DMS 273 (cell line): ENCODE data around the gene SDK2.

Experiments used
- DNase-seq: peaks from one replicate; lab custom pipeline; 2025; ENCODE audit not compliant: unreplicated experiment; lab: John Stamatoyannopoulos, UW

SDK2 gene

DNA sequence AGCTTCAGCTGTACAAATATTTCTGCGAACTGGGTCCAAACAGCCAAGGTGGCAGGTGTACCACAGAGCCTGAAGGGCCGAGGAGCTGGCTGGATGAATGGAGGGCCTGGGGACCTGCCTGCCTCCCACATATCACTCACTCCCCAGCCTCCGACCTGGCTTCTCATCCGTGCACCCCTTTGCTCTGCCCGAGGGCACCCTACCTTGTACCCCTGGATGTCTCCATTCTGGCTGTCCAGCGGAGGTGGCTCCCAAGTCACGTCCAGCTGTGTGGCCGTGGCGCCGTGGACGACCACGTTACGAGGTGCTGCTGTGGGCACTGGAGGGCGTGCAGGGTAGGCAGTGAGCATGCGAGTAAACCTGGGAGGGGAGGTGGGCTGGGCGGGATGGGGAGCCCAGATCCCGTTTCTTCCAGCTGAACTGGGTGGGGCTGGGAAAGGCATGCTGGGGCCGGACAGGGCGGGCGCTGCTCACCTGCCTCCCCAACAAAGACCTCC lies 265.2 kb downstream of the SDK2 start:
- DNase-seq: no peak

DNA sequence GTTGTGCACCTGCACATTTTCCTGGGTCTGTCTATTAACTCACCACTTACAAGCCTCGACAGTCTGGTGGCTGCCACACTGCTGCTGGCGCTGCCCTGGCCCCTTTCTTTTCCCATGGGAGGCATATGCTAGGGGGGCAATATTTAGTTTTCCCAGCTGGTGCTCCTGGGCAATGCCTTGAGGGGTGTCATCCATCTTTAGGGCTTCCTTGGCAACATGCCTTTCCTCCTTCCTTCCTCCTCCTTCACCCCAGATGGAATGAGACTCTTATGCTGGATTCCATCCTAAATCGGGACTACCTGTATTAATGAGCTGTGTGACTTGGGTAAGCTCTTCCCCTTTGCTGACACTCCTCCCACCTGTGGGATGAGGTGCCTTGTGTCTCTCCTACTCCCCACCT lies 267.6 kb downstream of the SDK2 start:
- no peak for DNase-seq

DNA sequence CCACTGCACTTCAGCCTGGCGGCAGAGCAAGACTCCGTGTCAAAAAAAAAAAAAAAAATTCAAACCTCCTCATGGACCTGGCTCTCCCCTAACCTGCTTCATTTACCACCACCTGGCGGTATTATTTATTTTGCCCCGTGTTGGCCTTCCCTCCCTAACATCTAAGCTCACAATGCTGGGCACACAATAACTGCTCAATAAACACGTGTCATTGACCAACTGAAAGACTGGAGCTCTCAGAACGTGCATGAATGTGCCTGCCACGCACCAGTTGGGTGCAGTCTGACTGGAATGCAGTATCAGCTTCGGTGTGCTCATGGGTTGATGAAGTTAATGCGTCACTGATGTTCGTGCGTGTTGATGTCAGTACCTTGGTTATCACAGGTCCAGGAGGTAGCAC lies 268.1 kb downstream of the SDK2 start:
- DNase-seq: no peak

DNA sequence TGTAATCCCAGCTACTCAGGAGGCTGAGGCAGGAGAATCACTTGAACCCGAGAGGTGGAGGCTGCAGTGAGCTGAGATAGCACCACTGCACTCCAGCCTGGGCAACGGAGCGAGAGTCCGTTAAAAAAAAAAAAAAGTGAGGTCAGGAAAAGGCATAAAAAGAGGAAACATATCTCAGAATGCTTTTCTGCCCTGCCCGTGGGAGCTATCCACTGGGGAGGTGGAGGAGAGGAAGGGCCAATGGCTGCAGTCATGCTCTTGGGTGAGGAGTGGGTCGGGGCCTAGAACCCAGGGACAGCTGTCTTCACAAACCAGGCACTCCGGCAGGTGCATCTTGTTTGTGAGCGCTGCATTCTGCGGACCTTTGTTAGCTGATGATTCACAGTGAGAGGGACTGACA lies 272.4 kb downstream of the SDK2 start:
- DNase-seq: no peak

DNA sequence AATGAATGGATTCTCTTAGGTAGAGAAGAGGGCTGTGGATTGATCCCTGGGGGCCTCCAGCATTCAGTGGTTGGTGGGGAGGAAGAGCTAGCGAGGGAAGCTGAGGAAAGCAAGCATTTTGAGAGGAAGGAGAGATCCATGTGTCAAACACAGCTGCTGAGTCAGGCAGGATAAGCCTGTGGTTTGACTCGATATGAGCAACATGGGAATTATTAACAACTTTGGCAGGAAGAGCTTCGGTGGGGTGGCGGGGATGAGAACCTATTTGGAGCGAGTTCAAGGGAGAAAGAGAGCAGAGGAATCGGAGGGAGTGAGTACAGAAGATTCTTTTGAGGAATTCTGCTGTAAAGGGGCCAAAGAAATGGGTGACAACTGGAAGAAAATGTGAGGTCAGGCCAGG lies 273.0 kb downstream of the SDK2 start:
- no peak for DNase-seq

DNA sequence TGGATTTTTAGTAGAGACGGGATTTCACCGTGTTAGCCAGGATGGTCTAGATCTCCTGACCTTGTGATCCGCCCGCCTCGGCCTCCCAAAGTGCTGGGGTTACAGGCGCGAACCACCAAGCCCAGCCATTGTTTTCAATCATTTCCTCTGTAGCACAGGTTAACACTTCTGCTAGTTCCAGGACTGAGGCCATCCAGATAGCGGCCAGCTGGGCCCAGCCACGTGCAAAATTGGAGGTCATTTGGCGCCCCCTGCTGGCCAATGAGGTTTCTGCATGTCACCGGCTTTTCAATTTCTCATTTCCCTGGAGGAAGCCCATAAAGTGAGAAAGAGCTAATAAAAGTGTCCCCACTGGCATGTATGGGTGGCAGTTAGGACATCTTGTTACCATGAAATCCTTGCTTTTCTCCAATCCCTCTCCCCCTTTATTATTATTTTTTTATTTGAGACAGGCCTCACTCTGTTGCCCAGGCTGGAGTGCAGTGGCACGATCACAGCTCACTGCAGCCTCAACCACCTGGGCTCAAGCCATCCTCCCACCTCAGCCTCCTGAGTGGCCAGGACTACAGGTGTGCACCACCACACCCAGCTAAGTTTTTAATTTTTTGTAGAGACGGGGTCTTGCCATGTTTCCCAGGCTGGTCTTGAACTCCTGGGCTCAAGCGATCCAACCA lies 274.3 kb downstream of the SDK2 start:
- peak; percentile 86 for DNase-seq

DNA sequence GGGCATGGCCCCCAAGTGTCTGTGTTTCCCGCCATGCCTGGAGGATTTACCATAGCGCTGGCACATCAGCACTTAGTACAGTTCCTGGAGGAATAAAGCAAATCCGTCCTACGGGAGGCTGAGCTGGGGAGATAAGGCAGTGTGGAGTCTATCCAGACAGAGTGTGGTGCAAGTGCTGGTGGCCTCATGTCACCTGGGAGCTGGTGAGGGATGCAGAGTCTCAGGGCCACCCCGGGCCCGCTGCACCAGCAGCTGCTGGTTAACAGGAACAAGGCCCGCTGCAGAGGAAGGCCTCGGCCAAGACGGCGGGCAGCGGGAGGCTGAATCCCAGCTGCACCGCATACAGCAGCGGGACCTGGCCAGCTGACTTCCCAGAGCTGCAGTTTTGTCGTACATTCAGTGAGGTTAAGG lies 275.1 kb downstream of the SDK2 start:
- peak; percentile 34 for DNase-seq

DNA sequence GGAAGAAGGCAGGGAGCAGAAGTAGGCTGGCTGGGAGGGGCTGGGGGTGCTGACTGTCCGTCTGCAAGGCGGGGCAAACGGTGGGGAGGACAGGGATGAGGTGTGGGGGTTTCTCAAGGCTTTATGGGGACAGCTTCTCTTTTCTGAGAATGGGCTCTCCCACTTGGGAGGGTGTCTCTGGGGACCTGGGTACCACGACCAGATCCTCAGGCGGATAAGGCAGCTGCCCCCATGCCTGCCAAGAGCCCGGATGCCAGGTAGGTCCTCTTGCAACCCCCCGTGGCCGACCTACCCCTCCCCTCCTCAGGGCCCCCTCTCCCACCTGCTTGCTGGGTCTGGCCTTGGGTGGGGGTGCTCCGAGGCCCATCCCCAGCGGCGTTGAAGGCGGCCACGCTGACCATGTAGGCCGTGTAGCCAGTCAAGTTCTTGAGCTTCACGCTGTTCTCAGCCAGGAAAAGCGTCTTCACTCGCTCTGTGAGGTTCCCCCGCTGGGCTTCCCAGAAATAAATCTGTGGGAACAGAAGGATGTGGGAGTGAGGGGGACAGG lies 276.1 kb downstream of the SDK2 start:
- no peak for DNase-seq

DNA sequence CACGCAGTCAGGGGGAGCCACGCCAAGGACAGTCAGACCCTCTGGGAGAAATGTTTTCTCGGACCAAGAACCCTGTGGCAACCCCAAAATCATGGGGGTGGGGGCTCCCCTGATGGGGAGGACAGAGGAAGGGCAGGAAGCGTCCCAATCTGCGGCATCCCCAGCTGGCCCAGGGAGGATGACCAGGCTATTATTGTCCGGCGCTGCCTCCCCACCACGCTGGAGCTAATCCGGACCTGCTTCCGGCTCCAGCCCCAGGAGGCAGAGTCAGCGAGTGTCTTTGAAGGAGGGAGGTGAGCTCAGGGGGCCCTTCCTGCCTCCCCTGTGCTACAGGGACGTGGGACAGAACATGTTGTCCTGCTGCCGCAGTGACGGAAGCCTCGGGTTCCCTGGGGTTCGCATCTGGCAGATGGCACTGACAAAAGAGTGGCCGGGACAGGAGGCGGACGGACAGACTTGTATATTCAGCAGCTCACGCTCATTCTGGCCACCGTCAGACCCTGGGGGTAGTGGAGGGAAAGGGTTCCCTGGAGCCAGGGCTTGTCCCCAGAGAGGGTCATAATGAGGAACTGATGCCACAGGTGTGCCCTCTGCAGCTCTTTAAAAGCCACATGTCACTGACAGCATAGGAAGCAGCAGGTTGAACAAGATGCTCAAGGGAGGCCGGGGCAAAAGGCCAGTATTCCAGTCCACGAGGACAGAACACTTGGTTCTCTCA lies 278.2 kb downstream of the SDK2 start:
- no peak for DNase-seq

DNA sequence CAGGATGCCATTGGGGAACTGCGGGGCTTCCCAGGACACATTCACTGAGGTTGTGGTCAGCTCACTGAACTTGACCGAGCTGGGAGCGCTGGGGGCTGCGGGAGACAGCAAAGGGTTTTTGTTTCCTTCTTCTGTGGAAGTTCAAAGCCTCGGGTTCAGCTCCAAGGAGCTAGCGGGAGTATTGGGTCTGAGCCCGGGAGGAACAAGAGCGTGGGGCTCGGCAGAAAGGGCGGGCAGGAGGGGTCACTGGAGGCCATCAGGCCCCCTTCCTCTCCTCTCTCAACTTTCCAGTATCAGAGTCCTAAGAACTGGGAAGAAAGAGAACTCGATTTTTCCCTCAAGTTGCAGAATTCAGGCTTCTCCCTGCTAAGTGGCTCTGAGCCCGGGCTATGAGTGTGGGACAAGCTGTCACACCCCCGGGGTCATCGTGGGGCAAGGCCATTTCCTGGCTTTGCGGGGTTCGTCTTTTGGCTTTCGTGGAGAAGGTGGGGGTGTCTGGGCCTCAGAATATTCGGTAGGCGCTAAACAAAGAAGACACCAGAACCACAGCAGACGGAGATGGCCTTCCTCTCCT lies 278.9 kb downstream of the SDK2 start:
- DNase-seq: no peak

DNA sequence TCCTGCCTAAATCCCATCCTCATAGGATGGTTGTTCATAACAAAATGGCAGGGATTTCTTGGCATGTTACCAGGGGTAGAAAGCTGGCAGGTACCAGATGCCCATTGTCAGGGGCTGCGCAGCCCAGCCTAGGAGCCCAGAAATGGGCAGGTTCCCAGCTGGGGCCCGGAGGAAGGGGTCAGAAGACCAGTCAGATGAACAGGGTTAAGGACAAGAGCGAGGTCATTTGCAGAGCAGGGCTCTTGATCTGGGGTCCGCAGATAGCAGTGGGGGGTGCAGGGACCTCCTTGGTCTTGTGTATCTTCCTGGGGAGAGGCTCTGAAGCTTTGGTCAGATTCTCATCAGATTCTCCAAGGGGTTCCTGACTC lies 280.1 kb downstream of the SDK2 start:
- no peak for DNase-seq

DNA sequence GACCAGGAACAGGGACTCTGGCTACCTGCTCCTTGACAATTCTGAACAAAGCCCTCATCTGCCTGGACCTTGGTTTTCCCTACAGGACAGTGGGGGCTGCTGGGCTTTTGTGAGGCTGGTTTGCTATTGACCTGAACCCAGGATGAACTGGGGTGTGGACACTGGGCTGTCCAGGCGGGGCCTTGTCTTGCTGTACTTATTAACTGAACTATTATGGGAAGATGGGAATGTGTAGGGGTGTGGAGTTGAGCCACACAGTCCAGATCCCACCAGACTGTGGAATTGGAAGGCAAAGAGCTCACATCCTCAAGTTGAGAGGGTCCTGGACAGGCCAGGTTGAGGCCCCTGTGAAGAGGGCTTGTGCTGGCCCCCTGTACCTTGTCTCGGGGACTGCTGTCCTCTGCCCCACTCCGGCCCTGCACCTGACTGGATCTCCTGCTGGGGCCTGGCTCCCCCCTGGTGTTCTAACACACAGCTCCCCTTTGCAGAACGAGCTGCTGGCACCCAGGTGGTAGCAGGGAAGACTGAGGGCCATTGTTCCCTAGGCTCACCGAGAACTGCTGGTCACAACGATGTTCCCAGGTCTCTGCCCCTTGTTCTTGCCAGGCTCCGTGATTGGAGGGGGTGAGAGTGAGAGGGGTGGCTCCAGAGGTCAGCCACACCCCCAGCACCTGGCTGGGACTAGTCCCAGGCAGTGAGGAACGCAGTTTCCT lies 280.6 kb downstream of the SDK2 start:
- DNase-seq: no peak

DNA sequence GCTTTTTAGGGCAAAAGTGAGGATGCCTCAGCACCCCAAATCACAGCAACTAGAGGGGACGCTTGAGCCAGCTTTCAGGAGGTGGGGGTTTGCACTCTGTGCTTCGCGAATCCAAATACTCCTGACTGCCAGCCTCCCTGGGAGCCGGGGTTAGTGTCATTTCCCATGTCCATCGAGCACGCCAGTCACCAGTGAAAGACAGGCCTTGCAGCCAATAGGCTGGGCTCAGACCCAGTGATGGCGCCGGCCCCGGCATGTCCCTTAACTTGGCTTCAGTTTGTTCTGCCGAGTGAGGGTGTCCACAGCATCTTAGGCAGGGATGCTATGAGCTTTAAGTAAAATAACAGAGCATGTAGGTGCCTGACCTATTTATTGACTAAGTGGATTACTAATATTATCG lies 281.5 kb downstream of the SDK2 start:
- no peak for DNase-seq

DNA sequence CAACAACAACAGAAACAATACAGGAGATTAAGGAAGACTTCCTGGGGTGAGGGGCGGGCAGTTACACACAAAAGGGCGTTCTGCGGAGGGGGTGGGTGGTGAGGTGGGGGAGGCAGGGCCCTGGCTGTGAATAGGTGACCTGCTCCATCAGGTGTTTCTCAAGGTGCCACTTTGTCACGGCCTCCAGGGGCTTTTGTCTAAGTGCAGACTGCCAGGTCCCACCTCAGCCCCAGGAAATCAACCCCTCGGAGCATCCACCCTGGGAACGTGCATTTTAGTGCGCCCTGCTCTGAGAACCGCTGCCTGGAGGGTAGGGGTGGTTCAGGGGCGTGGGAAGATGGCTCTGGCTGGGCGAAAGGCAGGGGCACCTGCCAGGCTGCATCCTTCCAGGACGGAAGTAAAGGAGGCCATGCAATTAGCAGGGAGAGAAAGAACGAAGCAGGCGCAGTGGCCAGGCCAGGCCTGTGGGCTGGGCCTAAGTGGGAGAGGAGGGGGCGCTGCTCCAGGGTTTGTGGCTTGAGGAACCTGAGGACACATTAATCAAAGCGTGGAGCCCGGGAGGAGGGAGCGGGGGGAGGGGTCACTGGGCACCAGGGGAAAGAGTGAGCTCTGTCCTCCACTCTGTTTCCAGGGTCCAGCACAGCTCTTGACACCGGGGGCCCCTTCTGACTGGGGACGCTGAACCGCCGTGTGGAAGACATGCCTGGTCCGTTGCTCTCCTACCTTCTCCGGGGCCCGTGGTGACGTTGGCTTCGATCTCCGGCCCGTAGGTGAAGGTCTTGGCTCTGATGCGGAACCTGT lies 283.1 kb downstream of the SDK2 start:
- no peak for DNase-seq

DNA sequence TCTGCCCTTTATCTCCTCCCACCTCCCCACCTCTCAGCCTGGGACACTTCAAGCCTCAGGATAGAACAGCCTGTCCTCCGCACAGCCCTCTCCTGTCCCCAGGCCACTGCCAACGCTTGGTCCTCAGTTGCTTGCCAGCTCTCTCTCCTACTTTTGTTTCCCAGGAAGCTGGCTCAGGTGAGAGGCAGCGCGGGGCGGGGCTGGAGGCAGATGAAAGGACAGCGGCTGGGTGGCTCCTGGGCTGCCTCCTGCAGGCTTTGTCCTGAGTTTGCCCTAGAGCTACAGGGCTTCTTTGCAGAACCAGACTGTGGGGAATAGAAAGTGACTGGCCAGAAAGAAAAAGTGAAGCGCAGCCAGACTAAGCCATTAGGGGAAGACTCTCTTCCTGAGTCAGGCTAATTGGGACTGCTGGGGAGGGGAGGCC lies 284.2 kb downstream of the SDK2 start:
- DNase-seq: no peak

DNA sequence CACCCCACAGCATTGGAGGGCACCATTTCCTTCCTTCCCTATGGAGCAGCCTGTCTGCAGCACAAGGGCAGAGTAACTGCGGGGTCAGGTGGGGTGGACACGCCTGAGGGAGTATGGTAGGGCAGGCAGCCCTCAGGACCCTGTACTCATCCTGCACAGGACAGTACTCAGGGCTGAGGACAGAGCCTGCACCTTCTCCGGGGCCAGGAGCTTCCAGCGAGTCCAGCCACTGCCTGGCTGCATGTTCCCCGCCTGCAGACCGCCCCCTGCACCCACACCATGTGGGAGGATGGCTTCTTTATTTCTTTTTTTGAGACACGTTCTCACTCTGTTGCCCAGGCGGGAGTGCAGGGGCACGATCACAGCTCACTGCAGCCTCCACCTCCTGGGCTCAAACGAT lies 284.9 kb downstream of the SDK2 start:
- no peak for DNase-seq

DNA sequence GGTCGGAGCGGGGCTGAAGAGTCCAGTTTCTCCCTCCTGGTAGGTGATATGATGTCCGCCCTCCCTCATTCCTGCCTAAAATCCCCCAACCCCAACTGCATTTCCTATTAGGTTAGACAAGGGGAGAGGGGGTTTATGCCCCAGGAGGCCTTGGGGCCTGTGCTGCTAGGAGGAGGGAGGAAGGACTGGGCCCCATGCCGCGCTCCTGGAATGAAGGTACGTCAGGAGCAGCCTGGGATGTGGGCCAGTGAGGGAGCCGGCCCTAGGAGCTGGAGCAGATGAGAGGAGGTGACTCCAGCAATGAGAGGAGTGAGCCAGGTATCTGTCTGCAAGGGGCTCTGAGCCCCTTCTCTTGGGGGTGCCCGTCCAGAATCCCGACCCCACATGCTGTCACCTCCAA lies 285.6 kb downstream of the SDK2 start:
- no peak for DNase-seq

DNA sequence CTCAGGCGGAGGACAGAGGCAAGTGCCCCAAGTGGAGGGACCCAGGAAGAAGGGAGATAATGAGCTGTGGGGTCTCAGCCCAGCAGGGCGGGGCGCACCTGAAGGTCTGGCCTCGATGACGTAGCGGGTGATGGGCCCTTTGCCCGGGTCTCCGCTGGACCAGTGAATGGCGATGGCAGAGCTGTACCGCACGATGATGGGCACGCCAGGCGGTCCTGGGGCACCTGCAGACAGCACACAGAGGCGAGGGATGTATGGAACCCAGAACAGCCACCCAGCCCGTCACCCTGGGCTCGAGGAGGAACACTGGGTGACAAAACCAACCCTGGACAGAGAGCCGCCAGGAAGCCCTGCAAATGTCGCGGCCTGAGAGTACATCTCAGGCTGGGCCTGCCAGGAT lies 286.3 kb downstream of the SDK2 start:
- DNase-seq: no peak

DNA sequence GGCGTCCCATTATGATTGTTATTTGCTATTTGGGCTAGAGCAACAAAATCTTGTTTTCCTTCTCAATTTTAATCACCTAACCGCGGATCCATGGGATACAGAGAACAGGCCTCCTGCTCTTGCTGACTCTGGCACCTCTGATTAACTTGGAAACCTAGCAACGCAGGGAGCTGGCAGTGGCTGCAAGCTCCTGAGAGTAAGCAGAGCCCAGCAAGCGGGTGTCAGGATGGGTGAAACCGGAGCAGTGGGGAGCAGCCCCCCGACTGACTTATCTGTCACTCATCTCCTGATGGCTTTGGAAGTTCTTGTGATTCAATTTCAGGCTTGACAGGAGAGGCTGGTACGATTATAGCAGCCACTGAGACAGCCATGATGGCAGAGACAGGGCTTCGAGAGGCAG lies 286.9 kb downstream of the SDK2 start:
- DNase-seq: peak; percentile 19

DNA sequence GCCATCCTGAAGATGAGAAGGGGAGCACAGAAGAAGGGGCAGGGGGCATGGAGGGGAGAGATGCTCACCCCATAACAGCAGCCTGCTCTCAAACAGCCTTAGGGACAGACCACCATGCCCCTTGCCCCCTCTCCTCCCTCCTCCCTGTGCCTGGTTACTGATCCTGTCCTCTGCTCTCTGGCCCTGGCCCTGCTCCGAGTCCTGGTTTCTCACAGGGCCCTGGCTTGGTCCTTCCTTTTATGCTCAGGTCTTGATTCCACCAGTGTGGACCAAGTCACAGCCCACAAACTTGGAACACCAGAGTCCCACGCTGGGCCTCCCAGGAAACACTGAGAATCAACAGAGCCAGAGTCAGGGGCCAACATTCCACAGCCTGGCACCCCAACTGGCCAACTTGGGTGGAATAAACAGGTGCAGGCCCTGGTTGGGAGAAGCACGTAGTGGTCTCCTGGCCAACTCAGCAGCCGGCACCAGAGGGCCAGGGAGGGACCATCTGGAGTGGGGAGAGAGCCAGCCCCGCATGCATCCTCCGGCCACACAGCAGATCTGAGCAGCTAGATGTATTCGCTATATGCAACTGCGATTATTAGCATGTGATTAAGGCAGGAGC lies 287.6 kb downstream of the SDK2 start:
- DNase-seq: peak; percentile 42
